Smooth muscle cell (in vitro differentiated cells): ENCODE data around the gene THTPA. TPM values are rescaled to one million over a fixed set of nuclear protein-coding genes. Genes with fewer than 3 reads are reported as not detected.
A peak's percentile ranks its signal among the peaks of the same experiment; 100 is the strongest.

Source experiments
- DNase-seq: peaks from one replicate; lab custom pipeline; 2025; ENCODE audit not compliant: unreplicated experiment; lab: John Stamatoyannopoulos, UW
- H2AFZ ChIP-seq: fragments of 200-600 bp; sonication (generic); 2 replicates; pipeline ENCODE4 v1.6.0; 2016; ENCODE audit warnings: antibody characterized with exemption, low read depth, mild to moderate bottlenecking
- H3F3A ChIP-seq: fragments of 200-600 bp; sonication (generic); 2 replicates; pipeline ENCODE4 v1.6.0; 2017; ENCODE audit warnings: antibody characterized with exemption, low read depth
- H3K27ac ChIP-seq: fragments of 200-600 bp; sonication (generic); 2 replicates; pipeline ENCODE4 v1.5.1; 2016; ENCODE audit warnings: low read depth, mild to moderate bottlenecking
- H3K27me3 ChIP-seq: fragments of 200-600 bp; sonication (generic); 2 replicates; pipeline ENCODE4 v1.6.1; 2016; ENCODE audit warnings: low read depth, mild to moderate bottlenecking
- H3K36me3 ChIP-seq: fragments of 200-600 bp; sonication (generic); 2 replicates; pipeline ENCODE4 v1.5.1; 2016; ENCODE audit warnings: low read depth
- H3K4me1 ChIP-seq: fragments of 200-600 bp; sonication (generic); 2 replicates; pipeline ENCODE4 v1.5.1; 2016; ENCODE audit warnings: low read depth
- H3K4me2 ChIP-seq: fragments of 200-600 bp; sonication (generic); 2 replicates; pipeline ENCODE4 v1.6.0; 2016; ENCODE audit warnings: mild to moderate bottlenecking
- H3K4me3 ChIP-seq: fragments of 200-600 bp; sonication (generic); 2 replicates; pipeline ENCODE4 v1.5.1; 2016; ENCODE audit warnings: mild to moderate bottlenecking
- H3K79me2 ChIP-seq: fragments of 200-600 bp; sonication (generic); 2 replicates; pipeline ENCODE4 v1.6.0; 2016; ENCODE audit warnings: low read depth, mild to moderate bottlenecking
- H3K9ac ChIP-seq: fragments of 200-600 bp; sonication (generic); 2 replicates; pipeline ENCODE4 v1.6.0; 2016; ENCODE audit warnings: low read depth
- H3K9me3 ChIP-seq: fragments of 200-600 bp; sonication (generic); replicated peaks from 2 replicates; pipeline ENCODE4 v1.5.1; 2016; ENCODE audit warnings: low read depth
- H4K20me1 ChIP-seq: fragments of 200-600 bp; sonication (generic); 2 replicates; pipeline ENCODE4 v1.6.0; 2016; ENCODE audit warnings: low read depth
- WGBS: methylation state at CpG from one replicate; pipeline ENCODE4 v1.1.7; 2016; ENCODE audit warnings: low lambda C conversion rate; 5-methylcytosine and 5-hydroxymethylcytosine counted together
- polyA plus RNA-seq: library from polyadenylated mRNA; unstranded; fragments of >200 nt; fragmentation: Nextera tagmentation; extraction: Ambion mirVana; gene quantifications from 2 replicates; pipeline ENCODE4 v1.2.1, GENCODE V29; 2016
- total RNA-seq: library from RNA; depleted of rRNA; stranded (reverse); fragments of >200 nt; gene quantifications from 2 replicates; pipeline ENCODE4 v1.2.3, GENCODE V29; 2014
- TF ChIP-seq, protein P1 (sequence below): fragments of 200-600 bp; sonication (generic); IDR thresholded peaks from 2 replicates; pipeline ENCODE4 v1.5.1; 2017; ENCODE audit warnings: borderline replicate concordance, mild to moderate bottlenecking, antibody characterized with exemption; ENCODE audit not compliant: insufficient read depth, poor library complexity, severe bottlenecking

Gene THTPA
- total and polyA plus RNA-seq, 2 experiments from 2014 or later, result 5.7 to 6.1 TPM

DNA sequence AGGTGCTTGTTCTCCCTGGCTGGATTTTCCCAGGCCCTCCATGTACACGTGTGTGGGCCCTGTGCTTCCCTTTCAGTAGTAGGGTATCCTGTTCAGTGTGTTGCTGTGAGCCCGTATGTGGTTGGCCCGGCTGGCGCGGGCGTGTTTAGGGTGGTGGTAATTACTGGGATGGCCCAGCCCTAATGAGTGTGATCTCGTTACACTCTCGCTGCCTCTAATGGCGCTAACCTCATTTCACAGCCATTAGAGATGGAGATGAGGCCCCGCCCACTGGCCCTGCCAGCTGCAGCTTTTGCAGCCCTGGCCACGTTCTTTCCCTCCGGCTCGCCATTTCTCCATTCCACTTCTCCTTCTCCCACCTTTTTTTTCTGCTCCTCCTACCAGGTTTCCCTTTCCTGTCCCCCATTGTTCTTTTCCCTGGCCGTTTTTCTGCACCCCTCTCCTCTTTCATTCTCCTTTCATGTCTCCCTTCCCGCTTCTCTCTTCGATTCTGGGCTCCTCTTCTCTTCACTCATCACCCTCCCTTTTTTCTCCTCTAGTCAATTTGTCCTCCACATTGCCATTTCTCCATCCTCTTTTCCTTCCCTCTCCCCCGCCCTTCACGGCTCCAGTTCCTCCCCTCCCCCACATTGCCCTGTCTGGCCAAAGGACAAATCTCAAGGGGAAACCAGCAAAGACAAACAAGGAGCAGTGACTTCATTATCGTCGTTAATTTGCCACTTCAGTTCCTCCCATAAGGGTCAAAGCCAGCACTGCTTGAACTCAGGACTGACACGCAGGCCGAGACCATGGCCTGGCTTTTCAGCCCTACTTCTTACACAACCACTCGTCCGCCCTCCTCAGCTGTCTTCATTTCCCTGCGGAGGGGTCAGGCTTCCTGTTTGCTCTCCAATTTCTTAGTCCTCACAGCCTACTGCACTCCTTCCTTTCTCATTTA, 11.3 kb upstream of the THTPA start:
- Histone ChIP-seq H3F3A (peaks cover 6% of the 10 kb centered on the region), H3K27ac (no peak overlapping the region), H3K9me3 (no peaks in the 10 kb centered on the region), H3K36me3 (no peaks in the 10 kb centered on the region), H3K4me2 (peak overlapping the region; percentile 6), H3K9ac (no peak overlapping the region), H4K20me1 (no peaks in the 10 kb centered on the region), H3K4me3 (no peak overlapping the region), H2AFZ (no peak overlapping the region), H3K4me1 (peaks cover 26% of the 10 kb centered on the region), H3K27me3 (no peaks in the 10 kb centered on the region), H3K79me2 (no peaks in the 10 kb centered on the region)
- no peak for DNase-seq
- 44% methylated on average over 25 of the region's 25 CpGs for WGBS
- TF ChIP-seq, protein P1, sequence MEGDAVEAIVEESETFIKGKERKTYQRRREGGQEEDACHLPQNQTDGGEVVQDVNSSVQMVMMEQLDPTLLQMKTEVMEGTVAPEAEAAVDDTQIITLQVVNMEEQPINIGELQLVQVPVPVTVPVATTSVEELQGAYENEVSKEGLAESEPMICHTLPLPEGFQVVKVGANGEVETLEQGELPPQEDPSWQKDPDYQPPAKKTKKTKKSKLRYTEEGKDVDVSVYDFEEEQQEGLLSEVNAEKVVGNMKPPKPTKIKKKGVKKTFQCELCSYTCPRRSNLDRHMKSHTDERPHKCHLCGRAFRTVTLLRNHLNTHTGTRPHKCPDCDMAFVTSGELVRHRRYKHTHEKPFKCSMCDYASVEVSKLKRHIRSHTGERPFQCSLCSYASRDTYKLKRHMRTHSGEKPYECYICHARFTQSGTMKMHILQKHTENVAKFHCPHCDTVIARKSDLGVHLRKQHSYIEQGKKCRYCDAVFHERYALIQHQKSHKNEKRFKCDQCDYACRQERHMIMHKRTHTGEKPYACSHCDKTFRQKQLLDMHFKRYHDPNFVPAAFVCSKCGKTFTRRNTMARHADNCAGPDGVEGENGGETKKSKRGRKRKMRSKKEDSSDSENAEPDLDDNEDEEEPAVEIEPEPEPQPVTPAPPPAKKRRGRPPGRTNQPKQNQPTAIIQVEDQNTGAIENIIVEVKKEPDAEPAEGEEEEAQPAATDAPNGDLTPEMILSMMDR, result no peak

DNA sequence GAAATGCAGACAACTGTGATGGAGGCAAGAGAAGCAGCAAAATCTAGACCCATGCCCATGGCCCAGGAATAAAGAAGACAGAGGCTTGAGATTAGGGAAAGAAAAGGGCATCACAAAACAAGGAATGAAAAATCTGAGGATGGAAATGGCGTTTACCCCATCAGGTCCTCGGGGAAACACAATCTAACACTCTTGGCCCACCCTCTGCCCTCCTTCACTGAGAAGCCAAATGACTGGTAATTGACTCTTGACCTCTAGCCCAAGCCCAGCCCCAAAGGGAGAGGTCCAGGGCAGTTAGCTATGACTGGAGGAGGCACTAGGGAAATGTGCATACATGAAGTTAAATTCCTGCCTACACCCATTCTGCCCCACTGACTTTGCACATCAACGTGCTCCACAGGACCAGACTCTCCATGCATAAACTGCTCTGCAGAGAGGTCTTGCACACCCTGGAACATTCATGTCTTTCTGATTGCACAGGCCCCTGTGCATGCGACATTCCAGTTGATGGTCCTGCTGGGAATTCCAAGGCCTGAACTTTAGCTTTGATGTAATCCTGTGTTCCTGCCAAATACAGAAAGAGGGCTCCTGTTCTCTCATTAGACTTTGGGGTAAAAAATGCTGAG, 10.2 kb upstream of the THTPA start:
- H4K20me1 ChIP-seq, result no peaks in the 10 kb centered on the region
- no peak overlapping the region for H3K4me2 ChIP-seq
- no peaks in the 10 kb centered on the region for H3K36me3 ChIP-seq
- no peak overlapping the region for H3K4me3 ChIP-seq
- no peak overlapping the region for H3K27ac ChIP-seq
- H3K9me3 ChIP-seq, result no peaks in the 10 kb centered on the region
- H3K79me2 ChIP-seq, result no peaks in the 10 kb centered on the region
- DNase-seq, result no peak
- TF ChIP-seq, protein P1, result no peak
- no peak overlapping the region for H3K9ac ChIP-seq
- H3F3A ChIP-seq, result peaks cover 6% of the 10 kb centered on the region
- peaks cover 36% of the 10 kb centered on the region for H3K4me1 ChIP-seq
- no peak overlapping the region for H2AFZ ChIP-seq
- no peaks in the 10 kb centered on the region for H3K27me3 ChIP-seq
- WGBS, result 80% methylated on average over 4 of the region's 4 CpGs

DNA sequence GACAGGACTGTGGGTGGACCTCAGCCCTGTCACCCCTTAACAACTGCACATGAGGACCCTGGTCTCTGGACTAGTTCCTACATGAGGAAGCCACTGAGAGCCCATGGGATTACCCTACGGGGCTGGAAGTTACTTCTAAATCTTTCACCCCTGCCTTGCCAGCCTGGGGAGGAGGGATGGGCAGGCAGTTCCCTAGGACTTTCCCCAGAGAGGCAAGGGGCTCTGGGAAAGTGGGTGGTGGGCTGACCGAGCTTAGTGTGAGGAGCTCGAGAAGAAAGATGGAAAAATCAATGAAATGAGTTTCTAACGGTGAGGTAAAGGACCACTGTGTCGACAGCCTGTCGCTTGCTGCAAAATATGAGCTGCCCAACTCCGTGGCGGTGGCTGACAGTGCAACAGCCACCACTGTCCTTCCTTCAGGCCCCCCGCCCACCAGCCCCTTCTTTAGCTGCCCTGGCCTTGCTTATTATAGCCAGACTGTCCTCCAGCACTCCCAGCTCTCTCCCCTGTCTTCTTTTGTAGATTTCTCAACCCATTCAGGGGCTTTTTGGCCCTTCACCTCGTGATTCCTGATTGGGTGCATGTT, 9.5 kb upstream of the THTPA start:
- H3K36me3 ChIP-seq, result no peaks in the 10 kb centered on the region
- H3K79me2 ChIP-seq, result no peaks in the 10 kb centered on the region
- no peaks in the 10 kb centered on the region for H3K9me3 ChIP-seq
- WGBS, result 90% methylated on average over 10 of the region's 10 CpGs
- H2AFZ ChIP-seq, result no peak overlapping the region
- no peak overlapping the region for H3K4me3 ChIP-seq
- TF ChIP-seq, protein P1, result no peak
- H3K4me1 ChIP-seq, result peaks cover 36% of the 10 kb centered on the region
- H3F3A ChIP-seq, result peaks cover 6% of the 10 kb centered on the region
- H3K9ac ChIP-seq, result no peak overlapping the region
- H3K27ac ChIP-seq, result no peak overlapping the region
- no peak for DNase-seq
- no peaks in the 10 kb centered on the region for H3K27me3 ChIP-seq
- H3K4me2 ChIP-seq, result no peak overlapping the region
- no peaks in the 10 kb centered on the region for H4K20me1 ChIP-seq
